CD4-positive, alpha-beta memory T cell (primary cell): ENCODE measurements around the gene DOK6. TPM values are rescaled to one million over a fixed set of nuclear protein-coding genes. Genes with fewer than 3 reads are reported as not detected.

Source experiments
- CTCF ChIA-PET: fragments of 350-600 bp; sonication (Branson Sonifier 250); formaldehyde crosslinking; loops from one replicate; lab custom pipeline; 2021; ENCODE audit warnings: inconsistent platforms; ENCODE audit not compliant: partially characterized antibody; lab: Charles Lee
- POLR2A ChIA-PET: fragments of 350-600 bp; sonication (Branson Sonifier 250); formaldehyde crosslinking; loops from one replicate; lab custom pipeline; 2021; ENCODE audit not compliant: partially characterized antibody; lab: Charles Lee
- DNase-seq, 5 donors: peaks; one replicate each; pipeline versions ENCODE4 v3.0.0 to v3.0.0-alpha.2; 2020 to 2022; ENCODE audit warnings: mixed read lengths in 1 of 5
- H3K27ac ChIP-seq: one replicate; pipeline ENCODE4 v1.7.0; 2013; ENCODE audit warnings: low read depth, low read length
- H3K27me3 ChIP-seq: 2 replicates; pipeline ENCODE4 v1.7.0; 2013; ENCODE audit warnings: mild to moderate bottlenecking, low read length, moderate library complexity; ENCODE audit not compliant: insufficient read depth
- H3K36me3 ChIP-seq: 2 replicates; pipeline ENCODE4 v1.7.0; 2013; ENCODE audit warnings: mild to moderate bottlenecking, low read length, moderate library complexity; ENCODE audit not compliant: insufficient read depth
- H3K4me1 ChIP-seq: 2 replicates; pipeline ENCODE4 v1.7.0; 2013; ENCODE audit warnings: mild to moderate bottlenecking, low read length, moderate library complexity; ENCODE audit not compliant: insufficient read depth
- H3K4me3 ChIP-seq, 2 donors: one replicate each; pipeline ENCODE4 v1.7.0; 2013; ENCODE audit warnings: low read length in 2 of 2, mild to moderate bottlenecking in 1 of 2
- H3K9me3 ChIP-seq, 2 donors: one replicate each; pipeline ENCODE4 v1.7.0; 2013; ENCODE audit warnings: low read length in 2 of 2, control low read depth in 1 of 2; ENCODE audit not compliant: control insufficient read depth in 1 of 2
- H3K27ac Mint-ChIP-seq, 7 donors: one replicate each; pipeline ENCODE4 v1.8.0; 2020 to 2021; ENCODE audit warnings: mixed read lengths in 7 of 7, mild to moderate bottlenecking in 6 of 7, inconsistent platforms in 3 of 7, moderate library complexity in 3 of 7
- H3K27me3 Mint-ChIP-seq, 2 donors: one replicate each; pipeline ENCODE4 v1.8.0; 2020 to 2021; ENCODE audit warnings: mixed read lengths in 2 of 2
- H3K36me3 Mint-ChIP-seq, 2 donors: one replicate each; pipeline ENCODE4 v1.8.0; 2020 to 2021; ENCODE audit warnings: mixed read lengths in 2 of 2, inconsistent platforms in 1 of 2, mild to moderate bottlenecking in 1 of 2
- H3K4me1 Mint-ChIP-seq, 4 donors: one replicate each; pipeline ENCODE4 v1.8.0; 2020 to 2021; ENCODE audit warnings: mixed read lengths in 4 of 4, mild to moderate bottlenecking in 1 of 4
- H3K4me3 Mint-ChIP-seq, 8 donors: one replicate each; pipeline ENCODE4 v1.8.0; 2020 to 2021; ENCODE audit warnings: mixed read lengths in 8 of 8, mild to moderate bottlenecking in 7 of 8, moderate library complexity in 6 of 8, inconsistent platforms in 3 of 8
- H3K9me3 Mint-ChIP-seq, 8 donors: one replicate each; pipeline ENCODE4 v1.8.0; 2020 to 2021; ENCODE audit warnings: mixed read lengths in 8 of 8, mild to moderate bottlenecking in 5 of 8, inconsistent platforms in 3 of 8, moderate library complexity in 1 of 8
- intact Hi-C: fragments of 100-400 bp; cut with micrococcal nuclease; formaldehyde crosslinking; loops from one replicate; pipeline ENCODE4 v1.15.1; 2023
- polyA plus RNA-seq, 2 donors: library from polyadenylated mRNA; unstranded; fragments of 300-500 nt; fragmentation: Illumina TruSeq; gene quantifications; one replicate each; pipeline ENCODE4 v1.2.3, GENCODE V29; 2021
- total RNA-seq, 2 experiments: library from RNA; stranded (reverse); gene quantifications; one replicate each; pipeline ENCODE4 v1.2.3, GENCODE V29; 2021

The DOK6 gene
- total and polyA plus RNA-seq, 4 experiments from 2014 or later = 0.04 to 0.15 TPM; not detected in 2

DNA sequence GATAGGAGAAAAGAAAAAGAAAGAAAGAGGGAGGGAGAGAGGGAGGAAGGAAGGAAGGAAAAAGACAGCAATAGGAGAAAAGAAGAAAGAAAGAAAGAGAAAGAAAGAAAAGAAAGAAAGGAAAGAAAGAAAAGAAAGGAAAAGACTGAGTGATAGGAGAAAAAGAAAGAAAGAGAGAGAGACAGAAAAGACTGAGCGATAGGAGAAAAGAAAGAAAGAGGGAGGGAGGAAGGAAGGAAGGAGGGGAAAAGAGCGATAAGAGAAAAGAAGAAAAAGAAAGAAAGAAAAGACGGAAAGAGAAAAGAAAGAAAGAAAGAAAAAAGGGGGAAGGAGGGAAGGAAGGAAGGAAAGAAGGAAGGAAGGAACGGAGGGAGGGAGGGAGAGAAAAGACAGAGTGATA lies 216.7 kb downstream of the DOK6 start:
- intact Hi-C loops = no loop called here
- H3K36me3 ChIP-seq = no peaks in the 10 kb centered on the region
- Mint-ChIP-seq H3K4me3 (no peak overlapping the region), H3K27me3 (peaks cover 0 to 3% of the 10 kb centered on the region in 2 donors), H3K27ac (peak overlapping the region in 1 of 7 donors; percentile 51), H3K36me3 (no peaks in the 10 kb centered on the region), H3K9me3 (no peaks in the 10 kb centered on the region), H3K4me1 (peaks cover 0 to 1% (median 0%) of the 10 kb centered on the region in 4 donors)
- CTCF ChIA-PET = interaction anchor here (0.6 kb wide), 1 partner anchor 1921 kb away, joined by 3 read pairs; no protein-coding TSS in a partner anchor
- H3K4me1 ChIP-seq = no peaks in the 10 kb centered on the region
- H3K9me3 ChIP-seq = no peaks in the 10 kb centered on the region
- DNase-seq = no peak
- no peak overlapping the region for H3K4me3 ChIP-seq
- POLR2A ChIA-PET = no interaction called here
- no peaks in the 10 kb centered on the region for H3K27me3 ChIP-seq
- H3K27ac ChIP-seq = no peak overlapping the region

DNA sequence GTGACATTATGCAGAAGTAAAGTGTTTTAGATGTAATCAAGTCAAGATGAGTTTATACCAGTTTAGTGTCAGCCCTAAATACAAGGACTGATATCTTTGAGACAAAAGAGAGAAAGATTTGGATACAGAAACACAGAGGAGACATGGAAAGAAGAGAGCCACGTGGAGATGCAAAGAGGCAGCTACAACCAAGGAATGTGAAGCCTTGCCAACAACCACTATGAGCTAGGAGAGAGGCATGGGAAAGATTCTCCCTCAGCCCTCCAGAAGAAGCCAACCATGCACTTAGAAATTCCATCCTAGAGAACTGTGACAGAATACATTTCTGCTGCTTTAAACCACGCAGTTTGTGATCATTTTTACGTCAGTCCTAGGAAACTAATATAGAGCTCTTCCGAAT lies 217.2 kb downstream of the DOK6 start:
- intact Hi-C loops = no loop called here
- H3K4me3 Mint-ChIP-seq = no peak overlapping the region
- no peaks in the 10 kb centered on the region for H3K36me3 Mint-ChIP-seq
- Histone ChIP-seq H3K9me3 (no peaks in the 10 kb centered on the region), H3K36me3 (no peaks in the 10 kb centered on the region), H3K27me3 (no peaks in the 10 kb centered on the region), H3K4me1 (no peaks in the 10 kb centered on the region), H3K27ac (no peak overlapping the region), H3K4me3 (no peak overlapping the region)
- H3K27ac Mint-ChIP-seq = no peak overlapping the region
- CTCF ChIA-PET = interaction anchor here (0.6 kb wide), 1 partner anchor 1921 kb away, joined by 3 read pairs; no protein-coding TSS in a partner anchor
- H3K4me1 Mint-ChIP-seq = peaks cover 0 to 1% (median 0%) of the 10 kb centered on the region in 4 donors
- no peak for DNase-seq
- H3K27me3 Mint-ChIP-seq = peaks cover 0 to 3% of the 10 kb centered on the region in 2 donors
- H3K9me3 Mint-ChIP-seq = no peaks in the 10 kb centered on the region
- POLR2A ChIA-PET = no interaction called here

DNA sequence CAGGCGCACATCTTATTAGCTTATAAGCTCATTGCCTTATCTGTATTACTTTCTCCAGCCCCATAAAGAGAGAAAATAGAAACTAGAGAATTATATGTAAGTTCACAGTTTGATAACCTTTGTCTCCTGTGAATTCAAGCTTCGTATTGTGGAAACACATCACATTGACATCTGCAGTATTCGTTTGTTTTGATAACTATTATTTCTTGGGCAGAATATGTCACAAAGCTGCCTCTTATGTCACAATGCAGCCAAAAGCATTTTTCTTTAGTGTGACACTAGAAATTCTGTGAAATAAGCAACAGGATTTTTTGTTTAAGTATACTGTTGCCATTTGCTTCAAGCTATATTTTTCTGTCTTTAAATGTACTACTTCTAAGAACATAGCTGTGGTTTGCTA lies 221.5 kb downstream of the DOK6 start:
- no peak for DNase-seq
- no peaks in the 10 kb centered on the region for H3K36me3 ChIP-seq
- H3K4me1 ChIP-seq = no peaks in the 10 kb centered on the region
- POLR2A ChIA-PET = no interaction called here
- H3K27ac ChIP-seq = no peak overlapping the region
- peaks cover 2 to 5% of the 10 kb centered on the region in 2 donors for H3K27me3 Mint-ChIP-seq
- H3K36me3 Mint-ChIP-seq = no peaks in the 10 kb centered on the region
- no peaks in the 10 kb centered on the region for H3K9me3 Mint-ChIP-seq
- H3K4me1 Mint-ChIP-seq = peaks cover 0 to 1% (median 0%) of the 10 kb centered on the region in 4 donors
- H3K9me3 ChIP-seq = no peaks in the 10 kb centered on the region
- H3K4me3 ChIP-seq = no peak overlapping the region
- H3K27ac Mint-ChIP-seq = no peak overlapping the region
- H3K27me3 ChIP-seq = no peaks in the 10 kb centered on the region
- CTCF ChIA-PET = no interaction called here
- intact Hi-C loops = no loop called here
- no peak overlapping the region for H3K4me3 Mint-ChIP-seq

DNA sequence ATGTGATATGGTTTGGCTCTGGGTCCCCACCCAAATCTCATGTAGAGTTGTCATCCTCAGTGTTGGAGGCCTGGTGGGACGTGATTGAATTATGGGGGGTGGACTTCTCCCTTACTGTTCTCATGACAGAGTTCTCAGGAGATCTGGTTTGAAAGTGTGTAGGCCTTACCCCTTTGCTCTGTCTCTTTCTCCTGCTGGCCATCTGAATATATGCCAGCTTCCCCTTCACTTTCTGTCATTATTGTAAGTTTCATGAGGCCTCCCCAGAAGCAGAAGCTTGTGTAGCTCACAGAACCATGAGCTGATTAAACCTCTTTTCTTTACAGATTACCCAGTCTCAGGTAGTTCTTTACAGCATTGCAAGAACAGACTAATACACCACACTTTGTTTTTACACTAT lies 222.3 kb downstream of the DOK6 start:
- POLR2A ChIA-PET = no interaction called here
- H3K27me3 ChIP-seq = no peaks in the 10 kb centered on the region

DNA sequence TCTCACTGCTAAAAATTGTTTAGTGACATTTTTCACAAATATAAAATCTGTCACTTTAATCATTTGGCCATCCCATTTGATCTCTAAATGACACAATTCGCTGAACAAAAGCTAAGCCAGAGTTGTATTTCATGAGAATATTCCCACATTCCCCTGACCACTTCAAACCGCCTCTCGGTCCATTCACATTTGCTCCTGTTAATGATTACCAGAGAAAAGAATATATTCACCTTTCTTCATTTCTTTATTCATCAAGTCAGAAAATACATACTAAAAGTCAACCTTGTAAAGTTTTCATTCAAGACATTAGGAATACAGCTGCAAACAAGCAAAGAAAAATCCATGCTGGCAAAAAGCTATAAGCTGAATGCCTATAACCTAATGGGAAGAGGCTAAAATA lies 225.5 kb downstream of the DOK6 start:
- Mint-ChIP-seq H3K4me1 (no peaks in the 10 kb centered on the region), H3K27me3 (peaks cover 2% of the 10 kb centered on the region in 2 donors), H3K36me3 (no peaks in the 10 kb centered on the region), H3K27ac (no peak overlapping the region), H3K9me3 (no peaks in the 10 kb centered on the region), H3K4me3 (no peak overlapping the region)
- intact Hi-C loops = no loop called here
- Histone ChIP-seq H3K27ac (no peak overlapping the region), H3K9me3 (no peaks in the 10 kb centered on the region), H3K27me3 (peaks cover under 1% of the 10 kb centered on the region), H3K4me1 (no peaks in the 10 kb centered on the region), H3K36me3 (no peaks in the 10 kb centered on the region), H3K4me3 (no peak overlapping the region)
- ChIA-PET POLR2A (no interaction called here), CTCF (no interaction called here)
- DNase-seq = no peak

More for the DNA sequence above, 222.3 kb downstream of the DOK6 start:
- peaks cover 2 to 5% of the 10 kb centered on the region in 2 donors for H3K27me3 Mint-ChIP-seq
- no peaks in the 10 kb centered on the region for H3K36me3 Mint-ChIP-seq
- no peaks in the 10 kb centered on the region for H3K4me1 ChIP-seq
- H3K27ac Mint-ChIP-seq = no peak overlapping the region
- intact Hi-C loops = no loop called here
- H3K9me3 ChIP-seq = no peaks in the 10 kb centered on the region
- DNase-seq = no peak
- H3K4me3 ChIP-seq = no peak overlapping the region
- CTCF ChIA-PET = no interaction called here
- H3K27ac ChIP-seq = no peak overlapping the region
- H3K9me3 Mint-ChIP-seq = no peaks in the 10 kb centered on the region
- H3K4me1 Mint-ChIP-seq = no peaks in the 10 kb centered on the region
- no peak overlapping the region for H3K4me3 Mint-ChIP-seq
- no peaks in the 10 kb centered on the region for H3K36me3 ChIP-seq

DNA sequence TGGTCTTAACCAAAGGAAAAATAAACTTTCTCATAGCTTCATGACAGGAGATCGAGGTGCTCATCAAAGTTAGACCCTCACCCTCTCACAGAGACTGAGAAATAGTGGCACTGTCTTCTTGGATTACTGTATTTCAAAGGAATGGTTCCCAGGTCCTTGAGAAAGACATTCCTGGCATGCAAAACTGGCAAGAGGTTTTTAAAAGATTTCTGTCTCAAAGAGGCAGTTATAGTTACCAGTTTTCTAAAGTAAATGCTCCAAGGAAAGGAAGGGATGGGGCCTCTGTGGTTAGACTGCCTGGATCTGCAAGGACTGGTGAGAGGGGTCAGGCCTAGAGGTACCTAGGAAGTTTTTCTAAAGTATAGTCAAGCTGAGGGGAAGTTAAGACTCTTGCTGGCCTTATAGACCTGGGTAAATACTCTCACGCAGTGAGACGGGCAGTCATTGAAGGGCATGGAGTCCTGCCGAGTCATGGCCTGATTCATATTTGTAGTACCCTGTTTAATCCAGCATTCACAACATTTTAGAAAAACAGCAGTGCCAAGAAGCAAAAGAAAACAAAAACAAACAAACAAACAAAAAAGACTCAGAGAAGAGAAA lies 226.1 kb downstream of the DOK6 start:
- Mint-ChIP-seq H3K27me3 (peaks cover 2 to 5% of the 10 kb centered on the region in 2 donors), H3K36me3 (no peaks in the 10 kb centered on the region), H3K9me3 (no peaks in the 10 kb centered on the region), H3K27ac (peak overlapping the region in 1 of 7 donors; percentile 2), H3K4me1 (no peaks in the 10 kb centered on the region), H3K4me3 (no peak overlapping the region)
- no peaks in the 10 kb centered on the region for H3K36me3 ChIP-seq
- no peak for DNase-seq
- no peak overlapping the region for H3K4me3 ChIP-seq
- CTCF ChIA-PET = no interaction called here
- no peaks in the 10 kb centered on the region for H3K4me1 ChIP-seq
- peaks cover 6% of the 10 kb centered on the region for H3K27me3 ChIP-seq
- intact Hi-C loops = no loop called here
- H3K27ac ChIP-seq = no peak overlapping the region
- H3K9me3 ChIP-seq = no peaks in the 10 kb centered on the region
- POLR2A ChIA-PET = no interaction called here

DNA sequence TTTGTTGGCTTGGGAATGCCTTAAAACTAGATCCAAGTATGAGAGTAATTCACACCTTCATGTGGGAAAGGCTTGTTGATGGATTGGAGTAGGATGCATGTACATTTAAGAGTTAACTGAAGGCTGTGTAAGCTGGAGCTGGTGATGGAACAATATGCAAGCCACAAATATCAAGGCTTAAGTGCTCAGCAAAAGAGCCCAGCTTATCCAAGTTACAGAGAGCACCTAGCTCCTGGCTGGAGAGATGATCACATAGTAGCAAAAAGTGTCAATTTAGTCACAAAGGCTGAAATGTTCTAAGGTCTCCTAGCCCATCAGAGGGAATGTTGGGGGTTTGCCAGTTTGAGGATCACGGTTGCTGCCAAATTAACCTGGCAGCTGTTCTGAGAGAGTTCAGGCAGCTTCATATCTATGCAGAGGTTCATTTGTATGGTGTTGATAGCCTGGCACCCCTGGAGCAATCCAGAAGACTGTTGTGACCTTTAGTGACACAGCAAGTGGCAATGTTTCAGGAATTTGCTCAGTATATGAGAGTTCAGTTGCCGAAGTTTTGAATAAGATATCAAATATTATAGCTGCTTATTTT lies 228.2 kb downstream of the DOK6 start:
- H3K9me3 ChIP-seq = no peaks in the 10 kb centered on the region
- Mint-ChIP-seq H3K4me1 (no peaks in the 10 kb centered on the region), H3K27me3 (peaks cover 3 to 5% of the 10 kb centered on the region in 2 donors), H3K27ac (no peak overlapping the region), H3K36me3 (no peaks in the 10 kb centered on the region), H3K4me3 (no peak overlapping the region), H3K9me3 (no peaks in the 10 kb centered on the region)
- ChIA-PET CTCF (no interaction called here), POLR2A (interaction anchor here (0.8 kb wide), 1 partner anchor 12 kb away, joined by 3 read pairs; no protein-coding TSS in a partner anchor)
- intact Hi-C loops = no loop called here
- H3K4me3 ChIP-seq = no peak overlapping the region
- no peaks in the 10 kb centered on the region for H3K4me1 ChIP-seq
- H3K27me3 ChIP-seq = peaks cover 6% of the 10 kb centered on the region
- no peak for DNase-seq
- H3K36me3 ChIP-seq = no peaks in the 10 kb centered on the region
- H3K27ac ChIP-seq = no peak overlapping the region
